ENCODE results near the gene GLP1R. TPM values are rescaled to one million over a fixed set of nuclear protein-coding genes. Genes with fewer than 3 reads are reported as not detected.

Gene GLP1R
- polyA plus RNA-seq, 1 donor (not counting 4 experiments of a cell fraction or from before 2014, with no cell fraction given), result not detected

DNA sequence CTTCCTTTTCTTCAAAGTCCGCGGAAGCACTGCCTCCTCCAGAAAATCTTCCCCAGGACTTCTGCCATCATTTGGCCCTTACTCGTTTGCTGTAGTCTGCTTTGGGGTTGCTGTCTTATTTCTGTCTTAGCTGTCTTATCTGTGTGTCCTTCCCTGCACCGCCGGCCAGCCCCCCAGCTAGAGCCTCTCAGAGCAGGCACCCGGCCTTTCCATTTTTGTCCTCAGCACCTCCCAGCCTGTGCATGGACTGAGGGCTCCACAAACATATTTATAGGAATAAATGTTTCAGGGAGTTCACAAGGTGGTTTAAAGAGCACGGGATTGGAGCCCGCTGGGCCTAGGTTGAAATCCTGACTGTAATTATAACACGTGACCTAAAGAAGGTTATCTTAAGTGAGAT is 8.1 kb downstream of the GLP1R start:
- no peak overlapping the region for H3K9ac ChIP-seq (ENCODE audit: control insufficient read depth, extremely low read depth, insufficient read depth, low read length)
- H3K36me3 ChIP-seq (ENCODE audit: control insufficient read depth in 2 of 2, extremely low read depth in 1 of 2, insufficient read depth in 2 of 2, low read length in 2 of 2), result no peaks in the 10 kb centered on the region
- no peak overlapping the region for H3K4me2 ChIP-seq (ENCODE audit: control insufficient read depth, extremely low read depth, insufficient read depth, low read depth, low read length)
- H3K27ac ChIP-seq (ENCODE audit: control insufficient read depth, insufficient read depth, low read length), result no peak overlapping the region
- FAIRE-seq (no peak), DNase-seq (ENCODE audit: low read depth, low spot score) (no peak)
- TF ChIP-seq, protein P1, sequence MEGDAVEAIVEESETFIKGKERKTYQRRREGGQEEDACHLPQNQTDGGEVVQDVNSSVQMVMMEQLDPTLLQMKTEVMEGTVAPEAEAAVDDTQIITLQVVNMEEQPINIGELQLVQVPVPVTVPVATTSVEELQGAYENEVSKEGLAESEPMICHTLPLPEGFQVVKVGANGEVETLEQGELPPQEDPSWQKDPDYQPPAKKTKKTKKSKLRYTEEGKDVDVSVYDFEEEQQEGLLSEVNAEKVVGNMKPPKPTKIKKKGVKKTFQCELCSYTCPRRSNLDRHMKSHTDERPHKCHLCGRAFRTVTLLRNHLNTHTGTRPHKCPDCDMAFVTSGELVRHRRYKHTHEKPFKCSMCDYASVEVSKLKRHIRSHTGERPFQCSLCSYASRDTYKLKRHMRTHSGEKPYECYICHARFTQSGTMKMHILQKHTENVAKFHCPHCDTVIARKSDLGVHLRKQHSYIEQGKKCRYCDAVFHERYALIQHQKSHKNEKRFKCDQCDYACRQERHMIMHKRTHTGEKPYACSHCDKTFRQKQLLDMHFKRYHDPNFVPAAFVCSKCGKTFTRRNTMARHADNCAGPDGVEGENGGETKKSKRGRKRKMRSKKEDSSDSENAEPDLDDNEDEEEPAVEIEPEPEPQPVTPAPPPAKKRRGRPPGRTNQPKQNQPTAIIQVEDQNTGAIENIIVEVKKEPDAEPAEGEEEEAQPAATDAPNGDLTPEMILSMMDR (optimal IDR thresholded peaks at IDR 0.05 in 1 of 3, IDR thresholded peaks at IDR 0.05 in 1 of 3, conservative IDR thresholded peaks at IDR 0.05 in 1 of 3; ENCODE audit: extremely low read depth in 1 of 3, insufficient read depth in 2 of 3, low read length in 3 of 3), result no peak
- no peak for TF ChIP-seq EZH2 (IDR thresholded peaks at IDR 0.05; ENCODE audit: low read length)
- no peaks in the 10 kb centered on the region for H3K79me2 ChIP-seq (ENCODE audit: control insufficient read depth, insufficient read depth, low read length)
- H2AFZ ChIP-seq (ENCODE audit: control insufficient read depth, low read length), result no peak overlapping the region
- H3K9me3 ChIP-seq (ENCODE audit: control insufficient read depth, low read depth, low read length), result no peaks in the 10 kb centered on the region
- H3K27me3 ChIP-seq (ENCODE audit: control insufficient read depth, extremely low read depth, insufficient read depth, low read length), result peaks cover 33% of the 10 kb centered on the region
- H4K20me1 ChIP-seq (ENCODE audit: control insufficient read depth, extremely low read depth, insufficient read depth, low read length), result no peaks in the 10 kb centered on the region
- H3K4me1 ChIP-seq (ENCODE audit: control insufficient read depth, extremely low read depth, insufficient read depth, low read length), result peaks cover 4% of the 10 kb centered on the region
- H3K9me1 ChIP-seq (ENCODE audit: control insufficient read depth, extremely low read depth, insufficient read depth, low read length), result no peaks in the 10 kb centered on the region
- H3K4me3 ChIP-seq (ENCODE audit: control insufficient read depth in 2 of 3, extremely low read depth in 1 of 3, insufficient read depth in 2 of 3, low read depth in 1 of 3, low read length in 3 of 3), result no peak overlapping the region
- dilution Hi-C loops (cut with MboI; ENCODE audit: extremely low pct_ligation_motif_present, low sequenced_read_pairs), result no loop called here

DNA sequence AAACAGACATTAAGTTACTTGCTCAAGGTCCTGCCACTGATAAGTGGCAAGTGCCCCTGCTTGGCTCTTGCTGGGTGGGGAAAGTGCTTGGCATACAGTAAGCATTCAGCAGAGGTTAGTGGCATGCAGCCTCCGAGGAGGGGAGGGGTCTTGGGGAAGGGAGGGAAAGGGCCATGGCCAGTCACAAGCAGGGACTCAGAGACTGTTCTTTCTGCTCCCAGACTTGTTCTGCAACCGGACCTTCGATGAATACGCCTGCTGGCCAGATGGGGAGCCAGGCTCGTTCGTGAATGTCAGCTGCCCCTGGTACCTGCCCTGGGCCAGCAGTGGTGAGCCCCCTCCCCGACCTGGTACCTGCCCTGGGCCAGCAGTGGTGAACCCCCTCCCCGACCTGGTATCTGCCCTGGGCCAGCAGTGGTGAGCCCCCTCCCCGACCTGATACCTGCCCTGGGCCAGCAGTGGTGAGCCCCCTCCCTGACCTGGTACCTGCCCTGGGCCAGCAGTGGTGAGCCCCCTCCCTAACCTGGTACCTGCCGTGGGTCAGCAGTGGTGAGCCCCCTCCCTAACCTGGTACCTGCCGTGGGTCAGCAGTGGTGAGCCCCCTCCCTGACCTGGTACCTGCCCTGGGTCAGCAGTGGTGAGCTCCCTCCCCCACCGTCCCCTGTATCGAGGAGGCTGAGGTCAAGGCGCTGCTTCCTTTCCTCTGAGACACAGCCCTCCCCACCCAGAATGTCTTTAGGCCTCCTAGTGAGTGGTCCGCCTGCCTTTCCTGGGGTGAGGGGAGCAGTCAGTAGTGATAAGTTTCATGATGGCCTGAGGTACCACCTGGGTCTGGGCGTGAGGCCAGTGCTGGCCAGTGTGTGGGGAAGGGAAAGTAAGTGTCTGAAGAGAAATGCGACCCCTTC is 8.9 kb downstream of the GLP1R start:
- no peak overlapping the region for H3K27ac ChIP-seq (ENCODE audit: control insufficient read depth, insufficient read depth, low read length)
- no peaks in the 10 kb centered on the region for H4K20me1 ChIP-seq (ENCODE audit: control insufficient read depth, extremely low read depth, insufficient read depth, low read length)
- no peaks in the 10 kb centered on the region for H3K4me1 ChIP-seq (ENCODE audit: control insufficient read depth, extremely low read depth, insufficient read depth, low read length)
- H3K79me2 ChIP-seq (ENCODE audit: control insufficient read depth, insufficient read depth, low read length), result no peaks in the 10 kb centered on the region
- FAIRE-seq, result no peak
- dilution Hi-C loops (cut with MboI; ENCODE audit: extremely low pct_ligation_motif_present, low sequenced_read_pairs), result no loop called here
- no peaks in the 10 kb centered on the region for H3K9me1 ChIP-seq (ENCODE audit: control insufficient read depth, extremely low read depth, insufficient read depth, low read length)
- no peak overlapping the region for H3K9ac ChIP-seq (ENCODE audit: control insufficient read depth, extremely low read depth, insufficient read depth, low read length)
- no peak overlapping the region for H3K4me3 ChIP-seq (ENCODE audit: control insufficient read depth in 2 of 3, extremely low read depth in 1 of 3, insufficient read depth in 2 of 3, low read depth in 1 of 3, low read length in 3 of 3)
- H3K27me3 ChIP-seq (ENCODE audit: control insufficient read depth, extremely low read depth, insufficient read depth, low read length), result peaks cover 34% of the 10 kb centered on the region
- H3K36me3 ChIP-seq (ENCODE audit: control insufficient read depth in 2 of 2, extremely low read depth in 1 of 2, insufficient read depth in 2 of 2, low read length in 2 of 2), result no peaks in the 10 kb centered on the region
- H3K4me2 ChIP-seq (ENCODE audit: control insufficient read depth, extremely low read depth, insufficient read depth, low read depth, low read length), result no peak overlapping the region
- DNase-seq (ENCODE audit: low read depth, low spot score), result no peak
- no peak for TF ChIP-seq EZH2 (IDR thresholded peaks at IDR 0.05; ENCODE audit: low read length)
- TF ChIP-seq, protein P1 (optimal IDR thresholded peaks at IDR 0.05 in 1 of 3, IDR thresholded peaks at IDR 0.05 in 1 of 3, conservative IDR thresholded peaks at IDR 0.05 in 1 of 3; ENCODE audit: extremely low read depth in 1 of 3, insufficient read depth in 2 of 3, low read length in 3 of 3), result no peak
- no peaks in the 10 kb centered on the region for H3K9me3 ChIP-seq (ENCODE audit: control insufficient read depth, low read depth, low read length)
- no peak overlapping the region for H2AFZ ChIP-seq (ENCODE audit: control insufficient read depth, low read length)

All from keratinocyte (primary cell).